ENCODE data around the gene GALNT10.

GRCh38 chr5:154237376-154237743 lies 46.8 kb downstream of the GALNT10 start:
- TF ChIP-seq CTCF (IDR thresholded peaks at IDR 0.05) (no peak), POLR2A (IDR thresholded peaks at IDR 0.05) (no peak)

Measured in uterus (tissue), 2 donors.